LNCaP clone FGC (cell line): ENCODE measurements around the gene C2CD2.
A peak's percentile ranks its signal among the peaks of the same experiment; 100 is the strongest.

ENCODE experiments used
- DNase-seq: peaks from one replicate; pipeline ENCODE4 v3.0.0-alpha.2; 2011; ENCODE audit warnings: low read depth
- H3K4me3 ChIP-seq: 2 replicates; pipeline ENCODE4 v1.5.1; 2011; ENCODE audit warnings: mild to moderate bottlenecking, low read depth, low read length, control low read depth
- CTCF ChIP-seq: IDR thresholded peaks from 2 replicates; pipeline ENCODE4 v1.5.1; 2012; ENCODE audit warnings: mild to moderate bottlenecking; ENCODE audit not compliant: control insufficient read depth, insufficient read depth; ENCODE audit errors: extremely low read depth

C2CD2 gene

GRCh38 chr21:41953831-41954653, at the start of gene C2CD2:
TSS of gene C2CD2 (minus strand) at chr21:41954018. CDS start at chr21:41953648, 370 bp downstream.
- TF ChIP-seq CTCF: no peak
- H3K4me3 ChIP-seq: peak within 1 kb of the TSS; percentile 72
- no peak for DNase-seq

GRCh38 chr21:42003051-42003461, 49.2 kb upstream of the C2CD2 start:
- no peak for TF ChIP-seq CTCF
- no peak for DNase-seq
- H3K4me3 ChIP-seq: no peak overlapping the region

GRCh38 chr21:42002421-42002958, 48.7 kb upstream of the C2CD2 start:
- no peak overlapping the region for H3K4me3 ChIP-seq
- TF ChIP-seq CTCF: no peak
- DNase-seq: no peak

GRCh38 chr21:42001781-42002180, 48.0 kb upstream of the C2CD2 start:
- no peak overlapping the region for H3K4me3 ChIP-seq
- DNase-seq: no peak
- TF ChIP-seq CTCF: no peak

- H3K4me3 ChIP-seq: no peak overlapping the region
- DNase-seq: no peak
- no peak for TF ChIP-seq CTCF
These were observed 47.1 kb upstream of the C2CD2 start for GRCh38 chr21:42000908-42001307.

- no peak overlapping the region for H3K4me3 ChIP-seq
- no peak for DNase-seq
- no peak for TF ChIP-seq CTCF
These were observed 43.8 kb upstream of the C2CD2 start for GRCh38 chr21:41997657-41998056.
